ENCODE measurements around the gene STAMBP.

STAMBP gene

GRCh38 chr2:73851274-73851673, 22.5 kb downstream of the STAMBP start:
- Histone ChIP-seq H3K9me3 (ENCODE audit: severe bottlenecking) (no peaks in the 10 kb centered on the region), H3K4me1 (ENCODE audit: insufficient read depth, poor library complexity, severe bottlenecking) (peaks cover 9% of the 10 kb centered on the region), H3K27ac (ENCODE audit: poor library complexity, severe bottlenecking) (peak overlapping the region; percentile 50), H3K4me3 (ENCODE audit: severe bottlenecking) (no peak overlapping the region), H3K27me3 (ENCODE audit: insufficient read depth, poor library complexity, severe bottlenecking) (no peaks in the 10 kb centered on the region), H3K36me3 (ENCODE audit: low read depth) (peaks cover 95% of the 10 kb centered on the region)
- peak; percentile 42 for TF ChIP-seq CTCF (IDR thresholded peaks at IDR 0.05; ENCODE audit: poor library complexity, severe bottlenecking)
- ATAC-seq (ENCODE audit: low read depth) (peak; percentile 62; the same call in 1 of the 3 replicates), DNase-seq (ENCODE audit: low spot score) (no peak)

- no peak for TF ChIP-seq CTCF (IDR thresholded peaks at IDR 0.05; ENCODE audit: poor library complexity, severe bottlenecking)
- Histone ChIP-seq H3K27me3 (ENCODE audit: insufficient read depth, poor library complexity, severe bottlenecking) (no peaks in the 10 kb centered on the region), H3K36me3 (ENCODE audit: low read depth) (peaks cover 95% of the 10 kb centered on the region), H3K4me3 (ENCODE audit: severe bottlenecking) (no peak overlapping the region), H3K4me1 (ENCODE audit: insufficient read depth, poor library complexity, severe bottlenecking) (peaks cover 9% of the 10 kb centered on the region), H3K9me3 (ENCODE audit: severe bottlenecking) (no peaks in the 10 kb centered on the region), H3K27ac (ENCODE audit: poor library complexity, severe bottlenecking) (peak overlapping the region; percentile 50)
- no peak for DNase-seq (ENCODE audit: low spot score)
- ATAC-seq (ENCODE audit: low read depth), result peak; percentile 93
Measured at GRCh38 chr2:73852020-73852419, 23.3 kb downstream of the STAMBP start.

GRCh38 chr2:73855526-73855925, 26.8 kb downstream of the STAMBP start:
- Histone ChIP-seq H3K4me3 (ENCODE audit: severe bottlenecking) (no peak overlapping the region), H3K4me1 (ENCODE audit: insufficient read depth, poor library complexity, severe bottlenecking) (peaks cover 9% of the 10 kb centered on the region), H3K9me3 (ENCODE audit: severe bottlenecking) (no peaks in the 10 kb centered on the region), H3K27ac (ENCODE audit: poor library complexity, severe bottlenecking) (no peak overlapping the region), H3K36me3 (ENCODE audit: low read depth) (peaks cover 81% of the 10 kb centered on the region), H3K27me3 (ENCODE audit: insufficient read depth, poor library complexity, severe bottlenecking) (no peaks in the 10 kb centered on the region)
- DNase-seq (ENCODE audit: low spot score), result no peak
- ATAC-seq (ENCODE audit: low read depth), result no peak
- TF ChIP-seq CTCF (IDR thresholded peaks at IDR 0.05; ENCODE audit: poor library complexity, severe bottlenecking), result no peak

- Histone ChIP-seq H3K9me3 (ENCODE audit: severe bottlenecking) (no peaks in the 10 kb centered on the region), H3K27ac (ENCODE audit: poor library complexity, severe bottlenecking) (no peak overlapping the region), H3K4me1 (ENCODE audit: insufficient read depth, poor library complexity, severe bottlenecking) (peaks cover 9% of the 10 kb centered on the region), H3K27me3 (ENCODE audit: insufficient read depth, poor library complexity, severe bottlenecking) (no peaks in the 10 kb centered on the region), H3K4me3 (ENCODE audit: severe bottlenecking) (no peak overlapping the region), H3K36me3 (ENCODE audit: low read depth) (peaks cover 81% of the 10 kb centered on the region)
- TF ChIP-seq CTCF (IDR thresholded peaks at IDR 0.05; ENCODE audit: poor library complexity, severe bottlenecking), result no peak
- DNase-seq (ENCODE audit: low spot score) (no peak), ATAC-seq (ENCODE audit: low read depth) (no peak)
Measured at GRCh38 chr2:73856214-73856613, 27.5 kb downstream of the STAMBP start.

- DNase-seq (ENCODE audit: low spot score) (no peak), ATAC-seq (ENCODE audit: low read depth) (peak; percentile 96)
- no peak overlapping the region for H3K27ac ChIP-seq (ENCODE audit: poor library complexity, severe bottlenecking)
- no peaks in the 10 kb centered on the region for H3K4me1 ChIP-seq (ENCODE audit: insufficient read depth, poor library complexity, severe bottlenecking)
- H3K27me3 ChIP-seq (ENCODE audit: insufficient read depth, poor library complexity, severe bottlenecking), result no peaks in the 10 kb centered on the region
- H3K36me3 ChIP-seq (ENCODE audit: low read depth), result peaks cover 76% of the 10 kb centered on the region
- H3K9me3 ChIP-seq (ENCODE audit: severe bottlenecking), result no peaks in the 10 kb centered on the region
- TF ChIP-seq CTCF (IDR thresholded peaks at IDR 0.05; ENCODE audit: poor library complexity, severe bottlenecking), result no peak
- H3K4me3 ChIP-seq (ENCODE audit: severe bottlenecking), result no peak overlapping the region
Measured at GRCh38 chr2:73859721-73860586, 31.2 kb downstream of the STAMBP start.
